Stimulated activated CD4-positive, alpha-beta T cell treated with anti-CD3 and anti-CD28 coated beads, TNF-alpha, amount 100 ng/mL, for 4 hours (primary cell): ENCODE results near the gene ARHGAP1.

Source experiments
- DNase-seq, 3 experiments: peaks; one replicate each; pipeline ENCODE4 v3.0.0-alpha.2; 2020; ENCODE audit warnings: low read depth in 3 of 3

ARHGAP1 gene

GRCh38 chr11:46700241-46701077 is at the start of gene ARHGAP1, which contains the start of gene ZNF408:
Gene ARHGAP1 (minus strand): TSS chr11:46700619. CDS start chr11:46696107, 4,512 bp downstream.
Gene ZNF408 (plus strand): TSS chr11:46701031. CDS start chr11:46701048, 17 bp downstream.
- DNase-seq, result peak; percentile 95 to 99 (median 97)

DNA sequence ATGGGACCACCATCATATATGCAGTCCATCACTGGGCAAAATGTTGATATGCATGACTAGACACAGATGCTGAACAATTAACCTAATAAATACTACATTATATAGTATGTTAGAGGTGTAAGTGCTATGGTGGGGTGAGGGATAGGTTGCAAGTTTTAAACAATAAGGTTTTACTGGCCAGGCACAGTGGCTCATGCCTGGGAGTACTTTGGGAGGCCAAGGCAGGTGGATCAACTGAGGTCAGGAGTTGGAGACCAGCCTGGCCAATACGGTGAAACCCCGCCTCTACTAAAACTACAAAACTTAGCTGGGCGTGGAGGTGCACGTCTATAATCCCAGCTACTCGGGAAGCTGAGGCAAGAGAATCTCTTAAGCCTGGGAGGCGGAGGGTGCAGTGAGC is 46.7 kb upstream of the ARHGAP1 start:
- no peak for DNase-seq

DNA sequence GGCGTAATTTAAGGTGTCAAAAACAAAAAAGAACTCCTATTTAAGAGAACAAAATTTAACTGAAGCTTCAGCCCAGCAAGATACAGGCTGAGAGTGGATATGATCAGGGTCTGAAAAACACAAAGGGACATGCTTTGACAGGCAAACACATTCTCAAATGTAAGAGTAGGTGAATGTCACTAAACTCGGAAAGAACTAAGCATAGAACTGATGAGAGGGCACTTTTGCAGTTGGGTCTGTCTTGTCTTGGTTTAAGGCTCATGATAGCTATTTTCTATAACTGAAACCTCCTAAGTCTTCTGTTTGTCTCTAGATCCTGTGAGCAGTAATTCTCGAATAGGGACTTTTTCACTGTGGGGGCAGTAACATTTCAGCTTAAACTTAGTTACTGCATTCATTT is 45.6 kb upstream of the ARHGAP1 start:
- no peak for DNase-seq

GRCh38 chr11:46745328-46745727 is 44.9 kb upstream of the ARHGAP1 start:
- no peak for DNase-seq

DNA sequence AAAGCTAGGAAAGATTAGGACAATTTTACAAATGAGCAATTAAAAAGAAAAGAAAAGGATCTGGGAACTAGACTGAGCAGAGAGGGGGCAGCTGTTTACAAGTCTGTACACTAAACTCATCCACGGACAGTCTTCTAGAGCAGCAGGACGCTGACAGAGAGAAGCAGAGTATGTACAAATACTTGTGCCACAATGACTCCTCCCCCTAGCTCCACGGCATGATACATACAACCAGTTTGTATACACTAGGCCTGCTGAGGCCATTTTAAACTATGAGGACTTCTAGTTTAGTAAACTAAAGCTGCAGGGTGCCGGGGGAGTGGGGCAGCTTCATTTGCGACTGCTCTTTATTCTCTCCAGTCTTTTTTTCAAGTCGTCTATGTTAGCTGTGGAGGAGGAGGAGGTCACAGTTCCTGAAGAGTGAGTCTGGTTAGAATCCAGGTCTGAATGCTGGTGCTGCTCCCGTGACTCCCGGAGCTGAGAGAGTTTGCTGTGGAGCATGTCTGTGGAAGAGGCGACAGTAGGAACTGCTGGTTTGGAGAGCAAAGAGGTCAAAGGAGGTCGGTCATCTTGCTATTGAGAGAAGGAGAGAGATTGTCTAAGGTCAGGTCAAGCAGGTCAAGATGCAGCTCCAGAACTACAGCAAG is 43.4 kb upstream of the ARHGAP1 start:
- DNase-seq, result no peak

GRCh38 chr11:46743043-46743442 is 42.6 kb upstream of the ARHGAP1 start:
- DNase-seq, result no peak

- no peak for DNase-seq
Observed at GRCh38 chr11:46741600-46742484, 41.4 kb upstream of the ARHGAP1 start.

GRCh38 chr11:46738887-46739286 is 38.5 kb upstream of the ARHGAP1 start:
- no peak for DNase-seq

DNA sequence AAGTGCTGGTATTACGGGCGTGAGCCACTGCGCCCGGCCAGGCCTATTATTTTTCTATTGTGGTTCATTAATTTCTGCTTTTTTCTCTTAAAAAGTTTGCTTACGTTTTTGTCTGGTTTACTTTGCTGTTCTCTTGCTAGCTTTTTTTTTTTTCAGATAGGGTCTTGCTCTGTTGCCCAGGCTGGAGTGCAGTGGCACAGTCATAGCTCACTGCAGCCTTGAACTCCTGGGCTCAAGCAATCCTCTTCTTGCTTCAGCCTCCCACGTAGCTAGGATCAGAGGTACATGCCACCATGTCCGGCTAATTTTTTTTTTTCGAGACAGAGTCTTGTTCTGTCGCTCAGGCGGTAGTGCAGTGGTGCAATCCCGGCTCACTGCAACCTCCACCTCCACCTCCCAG is 37.3 kb upstream of the ARHGAP1 start:
- no peak for DNase-seq

DNA sequence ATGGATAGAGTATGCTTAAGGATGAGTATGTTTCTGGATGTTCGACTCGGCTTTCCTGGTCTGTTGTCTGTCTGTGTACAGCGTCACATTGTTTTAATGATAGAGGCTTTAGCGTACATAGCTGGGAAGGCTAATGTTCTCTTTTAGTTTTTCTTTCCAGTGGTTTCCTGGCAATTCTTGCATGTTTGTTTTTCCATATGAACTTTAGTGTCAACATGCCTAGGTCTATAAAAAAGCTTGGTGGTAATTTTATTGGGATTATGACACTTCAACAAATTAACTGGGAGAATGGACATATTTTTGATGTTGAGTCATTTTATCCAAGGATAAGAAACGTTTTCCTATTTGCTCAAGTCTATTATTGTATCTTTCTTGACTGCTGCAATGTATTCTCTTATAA is 36.2 kb upstream of the ARHGAP1 start:
- DNase-seq, result no peak

- no peak for DNase-seq
Observed at GRCh38 chr11:46736146-46736545, 35.7 kb upstream of the ARHGAP1 start.

GRCh38 chr11:46733234-46733633 is 32.8 kb upstream of the ARHGAP1 start:
- no peak for DNase-seq

- no peak for DNase-seq
Observed at GRCh38 chr11:46731545-46731944, 31.1 kb upstream of the ARHGAP1 start.

GRCh38 chr11:46729110-46730027 is 28.9 kb upstream of the ARHGAP1 start:
- DNase-seq, result no peak

DNA sequence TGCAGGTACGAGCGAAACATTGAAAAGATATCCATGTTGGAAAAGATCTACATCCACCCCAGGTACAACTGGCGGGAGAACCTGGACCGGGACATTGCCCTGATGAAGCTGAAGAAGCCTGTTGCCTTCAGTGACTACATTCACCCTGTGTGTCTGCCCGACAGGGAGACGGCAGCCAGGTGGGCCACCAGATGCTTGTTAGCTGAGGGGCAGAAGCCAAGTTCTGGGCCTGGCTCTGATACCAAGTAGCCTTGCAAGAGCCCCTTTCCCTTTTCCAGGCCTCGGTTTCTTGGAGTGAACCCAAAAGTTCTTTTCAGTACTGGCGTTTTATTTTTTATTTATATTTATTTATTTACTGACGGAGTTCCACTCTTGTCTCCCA is 28.2 kb upstream of the ARHGAP1 start:
- DNase-seq, result no peak

DNA sequence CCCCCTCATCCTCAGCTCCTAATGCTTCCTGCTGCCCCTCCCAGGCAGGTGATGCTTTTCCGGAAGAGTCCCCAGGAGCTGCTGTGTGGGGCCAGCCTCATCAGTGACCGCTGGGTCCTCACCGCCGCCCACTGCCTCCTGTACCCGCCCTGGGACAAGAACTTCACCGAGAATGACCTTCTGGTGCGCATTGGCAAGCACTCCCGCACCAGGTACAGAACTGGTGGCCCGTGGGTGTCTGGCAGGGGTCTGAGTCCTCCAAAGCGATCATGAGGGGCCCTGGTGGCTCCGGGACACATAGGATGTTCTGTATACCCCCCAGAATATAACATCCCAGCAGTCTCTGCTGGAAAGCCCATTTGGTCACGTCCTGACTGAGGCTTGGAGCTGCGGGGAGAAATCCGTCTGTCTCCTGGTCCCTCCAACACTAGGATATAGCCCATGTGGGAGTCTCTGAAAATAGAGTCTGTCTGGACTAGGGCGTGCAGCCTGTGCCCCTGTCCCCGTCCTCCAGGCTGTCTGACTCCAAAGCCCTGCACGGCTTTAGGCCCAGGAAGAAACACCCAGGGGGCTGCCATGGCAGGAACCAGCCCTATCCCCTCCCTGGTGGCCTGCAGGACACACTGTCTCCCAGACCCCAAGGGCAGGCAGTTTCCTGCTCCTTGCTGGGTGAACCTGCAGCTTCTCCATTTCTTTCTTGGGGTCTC is 27.7 kb upstream of the ARHGAP1 start:
- DNase-seq, result no peak

DNA sequence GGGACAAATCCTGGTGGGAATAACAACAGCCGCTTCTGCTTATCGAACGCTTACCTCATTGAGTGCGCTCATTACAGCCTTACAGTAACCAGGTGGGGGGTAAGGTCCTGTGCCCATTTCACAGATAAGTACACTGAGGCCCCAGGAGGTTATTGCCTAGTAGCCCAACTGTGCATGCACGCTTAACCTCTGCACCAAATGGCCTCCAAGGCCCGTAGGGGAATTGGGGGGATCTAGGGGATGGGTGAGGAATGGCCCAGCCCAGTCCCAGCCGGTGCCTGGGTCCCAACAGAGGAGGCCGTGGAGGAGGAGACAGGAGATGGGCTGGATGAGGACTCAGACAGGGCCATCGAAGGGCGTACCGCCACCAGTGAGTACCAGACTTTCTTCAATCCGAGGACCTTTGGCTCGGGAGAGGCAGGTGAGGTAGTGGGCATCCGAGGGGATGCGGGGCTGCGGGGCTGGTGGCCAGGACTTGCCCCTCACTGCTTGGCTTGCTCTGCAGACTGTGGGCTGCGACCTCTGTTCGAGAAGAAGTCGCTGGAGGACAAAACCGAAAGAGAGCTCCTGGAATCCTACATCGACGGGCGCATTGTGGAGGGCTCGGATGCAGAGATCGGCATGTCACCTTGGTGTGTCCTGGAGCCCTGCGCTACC is 25.9 kb upstream of the ARHGAP1 start:
- DNase-seq, result no peak

DNA sequence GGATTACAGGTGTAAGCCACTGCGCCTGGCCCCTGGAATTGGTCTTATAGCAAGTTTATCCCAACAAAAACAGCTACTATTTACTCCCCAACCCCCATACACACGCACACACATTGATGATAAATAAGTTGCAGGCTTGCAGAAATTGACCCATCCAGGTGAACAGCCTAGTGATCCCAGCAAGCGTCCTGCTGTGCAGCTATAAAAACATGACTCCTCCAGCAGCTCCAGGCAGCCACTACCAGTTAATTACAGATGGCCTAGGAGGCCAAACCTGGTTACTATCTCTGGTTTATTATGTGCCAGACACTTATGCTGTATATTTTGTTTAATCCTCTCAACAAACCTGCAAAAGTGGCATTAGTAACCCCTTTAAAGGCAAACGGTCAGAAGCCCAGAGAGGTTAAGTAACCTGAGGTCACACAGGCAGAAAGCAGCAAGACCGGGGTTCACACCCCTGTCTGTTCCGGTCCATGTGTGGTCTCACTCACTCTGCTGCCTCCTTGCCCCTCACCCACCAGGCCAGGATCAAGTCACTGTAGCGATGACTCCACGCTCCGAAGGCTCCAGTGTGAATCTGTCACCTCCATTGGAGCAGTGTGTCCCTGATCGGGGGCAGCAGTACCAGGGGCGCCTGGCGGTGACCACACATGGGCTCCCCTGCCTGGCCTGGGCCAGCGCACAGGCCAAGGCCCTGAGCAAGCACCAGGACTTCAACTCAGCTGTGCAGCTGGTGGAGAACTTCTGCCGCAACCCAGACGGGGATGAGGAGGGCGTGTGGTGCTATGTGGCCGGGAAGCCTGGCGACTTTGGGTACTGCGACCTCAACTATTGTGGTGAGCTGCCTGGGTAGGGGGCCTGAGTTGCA is 25.2 kb upstream of the ARHGAP1 start:
- no peak for DNase-seq

DNA sequence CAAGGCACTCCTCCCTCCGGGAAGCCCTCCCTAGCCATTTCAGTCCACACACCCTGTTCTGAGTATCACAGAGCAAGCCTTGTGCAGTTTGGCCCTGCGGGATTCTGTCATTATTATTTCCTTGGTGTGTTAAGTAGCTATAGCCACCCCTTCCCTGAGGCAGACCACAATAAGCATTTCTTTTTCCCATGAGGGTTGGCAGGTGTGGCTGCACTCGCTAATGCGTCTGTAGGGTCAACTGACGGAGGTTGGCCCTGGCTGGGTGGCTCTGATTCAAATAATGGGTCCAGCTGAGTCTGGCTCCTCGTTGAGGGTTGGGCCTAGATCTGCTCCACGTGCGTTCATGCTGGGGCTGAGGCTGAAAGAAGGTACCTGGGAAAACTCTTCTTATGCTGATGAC is 23.7 kb upstream of the ARHGAP1 start:
- DNase-seq, result no peak
